HEK293 (cell line): ENCODE data around the gene OR8J3.

Experiments
- ATF2 ChIP-seq: fragments of 450-650 bp; formaldehyde crosslinking; IDR thresholded peaks from 2 replicates; pipeline ENCODE4 v1.5.1; 2016; ENCODE audit warnings: missing biosample characterization, missing genetic modification characterization, low read depth
- BCL11A ChIP-seq: fragments of 450-650 bp; formaldehyde crosslinking; IDR thresholded peaks from 2 replicates; pipeline ENCODE4 v1.5.1; 2016; ENCODE audit warnings: low read depth, missing biosample characterization, missing genetic modification characterization
- KLF16 ChIP-seq: fragments of 450-650 bp; formaldehyde crosslinking; IDR thresholded peaks from 2 replicates; pipeline ENCODE4 v1.5.1; 2017; ENCODE audit warnings: missing biosample characterization, missing genetic modification characterization
- MEIS1 ChIP-seq: sonication (generic); formaldehyde crosslinking; IDR thresholded peaks from 2 replicates; pipeline ENCODE4 v1.8.1; 2022; ENCODE audit warnings: missing genetic modification reagents, mild to moderate bottlenecking, borderline replicate concordance
- ZFP69B ChIP-seq: fragments of 450-650 bp; formaldehyde crosslinking; IDR thresholded peaks from 2 replicates; pipeline ENCODE4 v1.5.1; 2016; ENCODE audit warnings: missing biosample characterization, missing genetic modification characterization
- ZNF426 ChIP-seq: fragments of 450-650 bp; formaldehyde crosslinking; IDR thresholded peaks from 2 replicates; pipeline ENCODE4 v1.5.1; 2017; ENCODE audit warnings: missing biosample characterization, missing genetic modification characterization, mild to moderate bottlenecking, inconsistent platforms, moderate library complexity

Gene OR8J3

GRCh38 chr11:56089697-56090096, 50.3 kb downstream of the OR8J3 start (continued):
- no peak for TF ChIP-seq ZFP69B (tag by site-specific recombination)
- TF ChIP-seq ATF2 (tag by site-specific recombination): no peak
- no peak for TF ChIP-seq KLF16 (tag by site-specific recombination)
- no peak for TF ChIP-seq BCL11A (tag by site-specific recombination)
- TF ChIP-seq ZNF426: no peak
- no peak for TF ChIP-seq MEIS1 (CRISPR knock-in tag)
